HG02642 (cell line): Measurements from ENCODE around the gene PSMD1.
"Not testable (repeated sequence)": the region's sequence is repeated elsewhere in the genome, so short reads cannot be mapped to it uniquely, and the experiment has no call there.

Experiments used
- ATAC-seq: cut with Tn5 transposase; IDR thresholded peaks from one replicate; pipeline ENCODE4 v1.9.1; 2021; ENCODE audit warnings: mild to moderate bottlenecking; ENCODE audit not compliant: unreplicated experiment, poor library complexity

PSMD1 gene

GRCh38 chr2:231177156-231178025 is 120.7 kb downstream of the PSMD1 start:
- ATAC-seq, result no peak

GRCh38 chr2:231178805-231179204 is 122.1 kb downstream of the PSMD1 start:
- not testable (repeated sequence) for ATAC-seq

GRCh38 chr2:231181860-231182512 is 125.3 kb downstream of the PSMD1 start:
- ATAC-seq, result peak; percentile 68

GRCh38 chr2:231182513-231182899 is 125.8 kb downstream of the PSMD1 start:
- no peak for ATAC-seq

- no peak for ATAC-seq
These were observed 127.2 kb downstream of the PSMD1 start for GRCh38 chr2:231183851-231184250.

- ATAC-seq, result no peak
These were observed 127.7 kb downstream of the PSMD1 start for GRCh38 chr2:231184319-231184718.

DNA sequence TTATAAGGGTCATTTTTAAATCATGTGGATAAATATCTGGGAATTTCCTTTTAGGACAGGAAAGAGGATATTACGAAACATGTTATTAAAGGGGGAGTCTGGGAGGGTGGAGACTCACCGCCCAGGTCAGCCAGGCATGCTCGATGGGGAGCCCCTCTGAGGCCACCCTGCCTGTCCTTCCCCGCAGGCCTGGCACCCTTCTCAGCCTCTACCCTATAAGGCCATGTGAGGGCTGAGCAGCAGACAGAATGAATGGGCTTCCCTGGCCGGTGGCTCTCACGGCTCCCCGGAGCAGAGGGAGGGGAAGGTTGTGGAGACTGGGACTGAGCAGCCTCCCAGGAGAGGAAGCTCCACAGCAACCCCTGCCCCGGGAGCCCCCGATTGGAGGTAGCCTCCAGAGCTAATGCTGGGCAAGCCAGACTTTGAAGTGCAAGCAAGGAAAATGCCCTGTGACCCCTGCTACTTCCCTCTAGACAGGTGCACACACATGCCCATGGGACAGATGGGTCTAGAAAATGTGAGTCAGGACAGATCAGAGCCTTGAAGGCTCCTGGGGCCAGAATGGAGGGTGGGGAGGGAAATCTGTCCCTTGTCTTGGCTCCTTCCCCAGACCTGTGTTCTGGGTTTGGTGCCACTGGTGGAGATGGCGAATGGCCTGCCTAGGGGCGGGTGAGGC is 128.5 kb downstream of the PSMD1 start:
- no peak for ATAC-seq

GRCh38 chr2:231185886-231186285 is 129.2 kb downstream of the PSMD1 start:
- no peak for ATAC-seq

GRCh38 chr2:231186325-231186724 is 129.7 kb downstream of the PSMD1 start:
- ATAC-seq, result no peak

DNA sequence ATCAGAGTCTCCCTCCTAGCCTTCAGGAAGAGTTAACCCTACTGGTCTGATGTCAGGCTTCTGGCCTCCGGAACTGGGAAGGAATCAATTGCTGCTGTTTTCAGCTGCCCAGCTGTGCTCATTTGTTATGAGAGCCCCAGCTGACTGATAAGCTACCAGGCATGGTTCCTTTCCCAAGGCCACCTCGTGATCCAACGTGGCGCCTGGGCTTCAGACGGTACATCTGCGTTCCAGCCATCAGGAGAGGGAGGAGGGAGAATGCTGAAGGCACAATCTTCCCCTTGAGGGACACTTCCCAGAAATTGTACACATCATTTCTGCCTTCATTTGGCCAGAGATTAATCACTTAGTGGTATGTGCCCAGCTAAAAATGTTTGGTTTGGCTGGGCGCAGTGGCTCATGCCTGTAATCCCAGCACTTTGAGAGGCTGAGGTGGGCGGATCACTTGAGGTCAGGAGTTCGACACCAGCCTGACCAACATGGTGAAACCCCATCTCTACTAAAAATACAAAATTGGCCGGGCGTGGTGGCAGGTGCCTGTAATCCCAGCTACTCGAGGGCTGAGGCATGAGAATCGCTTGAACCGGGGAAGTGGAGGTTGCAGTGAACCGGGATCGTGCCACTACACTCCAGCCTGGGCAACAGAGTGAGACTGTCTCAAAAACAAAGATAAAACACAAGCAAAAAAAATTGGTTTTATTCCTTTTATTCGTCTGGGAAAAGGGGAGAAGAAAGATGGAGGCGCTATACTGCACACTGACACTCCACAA is 131.3 kb downstream of the PSMD1 start:
- ATAC-seq, result no peak

GRCh38 chr2:231188506-231189170 is 132.0 kb downstream of the PSMD1 start:
- ATAC-seq, result no peak

DNA sequence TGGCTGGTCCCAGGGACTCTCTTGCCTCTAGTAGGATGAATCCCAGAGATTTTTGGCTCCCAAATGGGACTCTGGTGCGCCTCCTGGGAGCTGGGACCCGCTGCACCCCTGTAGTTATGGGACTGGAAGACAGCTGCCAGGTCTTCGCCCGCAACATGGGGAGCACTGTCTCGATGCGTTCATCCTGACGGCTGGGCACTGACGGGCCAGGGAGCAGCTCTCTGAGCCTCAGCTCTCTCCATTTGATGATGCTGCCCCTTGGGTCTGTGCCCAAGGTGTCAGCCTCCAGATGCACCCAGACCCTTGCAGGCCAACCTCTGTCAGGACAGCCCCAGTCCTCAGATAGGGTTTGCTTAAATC is 132.5 kb downstream of the PSMD1 start:
- ATAC-seq, result no peak

DNA sequence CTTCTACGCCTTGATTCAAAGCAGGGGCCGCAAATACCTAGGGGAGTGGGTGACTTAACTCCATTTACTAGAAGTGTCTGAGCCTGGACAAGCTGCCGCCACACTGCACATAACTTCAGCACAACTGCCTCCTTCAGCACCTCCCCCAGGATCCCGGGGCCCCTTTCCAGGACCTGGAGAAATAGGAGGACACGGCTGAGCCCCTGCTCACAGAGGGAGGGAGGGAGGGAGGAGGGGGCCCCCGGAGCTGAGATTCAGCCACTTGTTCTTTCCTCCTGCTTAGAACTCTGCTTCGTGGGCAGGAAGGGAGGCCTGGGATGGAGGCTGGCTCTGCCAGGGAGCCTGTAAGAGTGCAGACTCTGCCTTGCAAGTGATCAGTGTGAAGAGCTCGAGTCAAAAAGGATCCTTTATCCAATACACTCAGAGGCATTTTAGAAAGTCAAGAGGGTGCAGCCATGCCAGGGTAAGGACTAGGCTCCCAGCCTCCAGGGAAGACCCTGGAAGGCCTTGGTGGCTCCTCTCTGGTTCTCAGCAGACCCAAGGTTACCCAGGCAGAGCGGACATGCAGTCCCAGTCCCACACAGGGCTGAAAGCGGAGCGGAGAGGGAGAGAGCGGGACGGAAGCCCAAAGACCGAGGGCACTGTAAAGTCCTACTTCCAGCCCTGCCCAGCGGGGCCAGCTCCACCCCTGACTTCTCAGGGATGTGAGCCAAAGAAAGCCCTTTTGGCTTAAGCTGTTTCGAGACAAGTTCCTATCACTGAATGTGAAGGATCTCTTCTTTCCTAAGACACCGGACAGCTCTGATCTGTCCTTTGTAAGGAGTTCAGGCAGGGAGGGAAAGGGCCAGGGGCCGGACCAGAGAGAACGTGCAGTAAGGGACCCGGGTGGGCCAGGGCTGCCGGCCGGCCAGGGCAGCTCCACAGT is 133.2 kb downstream of the PSMD1 start:
- ATAC-seq, result no peak

- ATAC-seq, result no peak
These were observed 134.0 kb downstream of the PSMD1 start for GRCh38 chr2:231190531-231191197.

DNA sequence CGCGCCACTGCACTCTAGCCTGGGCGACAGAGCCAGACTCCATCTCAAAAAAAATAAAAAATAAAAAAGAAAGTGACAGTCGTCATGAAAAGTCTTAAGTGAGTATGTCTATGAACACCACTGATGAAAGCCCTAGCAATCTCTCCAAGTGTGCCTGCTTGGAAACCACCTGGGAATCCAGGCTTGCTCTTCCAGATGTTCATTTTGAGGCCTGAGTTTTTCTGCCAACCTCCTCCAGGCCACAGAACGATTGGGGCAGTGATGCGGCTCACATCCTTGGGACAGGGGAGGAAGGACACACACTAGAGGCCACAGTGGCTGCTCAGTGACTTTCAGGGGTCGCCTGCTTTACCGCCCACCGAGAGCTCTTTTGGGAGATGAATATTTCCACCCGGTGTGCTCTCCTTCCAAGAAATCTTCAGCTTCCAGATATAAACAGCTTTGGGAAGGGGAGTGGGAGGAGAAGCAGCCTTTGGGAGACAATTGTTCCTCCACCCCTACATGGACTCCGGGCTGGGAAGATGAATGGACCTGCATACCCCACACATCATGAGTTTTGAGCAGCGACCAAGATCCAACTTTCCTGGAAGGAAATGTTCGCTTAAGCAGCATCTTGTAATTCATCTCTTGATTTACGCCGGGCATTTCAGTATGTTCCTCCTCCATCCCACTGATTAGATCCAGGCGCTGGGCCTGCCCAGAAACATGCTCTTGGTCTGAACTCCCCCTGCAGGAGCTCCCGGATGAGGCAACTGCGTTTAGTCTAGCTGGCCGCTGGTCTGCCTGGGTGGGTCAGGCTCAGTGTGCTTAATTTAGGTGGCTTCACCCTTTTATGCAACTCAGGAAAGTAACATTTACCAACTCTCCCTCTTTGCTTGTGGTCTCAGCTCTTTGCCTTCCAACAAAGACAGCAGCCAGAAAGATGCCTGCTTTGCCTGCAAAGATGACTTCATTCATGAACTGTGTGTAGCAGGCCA is 135.5 kb downstream of the PSMD1 start:
- ATAC-seq, result no peak

DNA sequence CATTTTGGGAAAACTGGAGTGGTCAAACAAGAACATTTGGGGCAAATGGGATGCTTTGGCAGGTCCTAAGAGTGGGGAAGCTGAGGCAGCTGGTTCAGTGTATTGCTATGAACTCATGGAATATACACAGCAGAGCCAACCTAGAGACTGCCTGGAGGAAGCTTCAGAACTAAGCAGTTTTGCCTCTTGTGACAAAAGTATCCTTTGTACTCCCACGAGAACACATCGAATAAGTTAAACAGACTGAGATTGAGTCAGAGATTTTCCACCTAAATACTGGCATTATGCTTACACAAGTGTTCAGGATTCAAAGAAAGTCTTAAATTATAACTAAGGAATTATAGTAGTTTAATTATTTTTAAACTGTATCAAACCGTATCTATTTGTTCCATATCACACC is 136.5 kb downstream of the PSMD1 start:
- no peak for ATAC-seq

- no peak for ATAC-seq
These were observed 139.9 kb downstream of the PSMD1 start for GRCh38 chr2:231196592-231196991.
